HG03280 (cell line): Measurements from ENCODE around the gene WDFY2.

ENCODE experiments used
- ATAC-seq: cut with Tn5 transposase; IDR thresholded peaks from one replicate; pipeline ENCODE4 v1.9.1; 2021; ENCODE audit warnings: mild to moderate bottlenecking, moderate library complexity; ENCODE audit not compliant: unreplicated experiment

Gene WDFY2

GRCh38 chr13:51659276-51660127, 75.2 kb downstream of the WDFY2 start:
- ATAC-seq = no peak

- no peak for ATAC-seq
These were observed 76.6 kb downstream of the WDFY2 start for GRCh38 chr13:51660813-51661212.

GRCh38 chr13:51663973-51664957, 80.0 kb downstream of the WDFY2 start:
- ATAC-seq = no peak

- no peak for ATAC-seq
These were observed 81.2 kb downstream of the WDFY2 start for GRCh38 chr13:51665456-51665855.

- ATAC-seq = no peak
These were observed 82.1 kb downstream of the WDFY2 start for GRCh38 chr13:51666374-51666773.

GRCh38 chr13:51666839-51667238, 82.6 kb downstream of the WDFY2 start:
- no peak for ATAC-seq

- ATAC-seq = no peak
These were observed 84.4 kb downstream of the WDFY2 start for GRCh38 chr13:51668580-51669195.

- no peak for ATAC-seq
These were observed 88.9 kb downstream of the WDFY2 start for GRCh38 chr13:51673165-51673564.

- no peak for ATAC-seq
These were observed 90.0 kb downstream of the WDFY2 start for GRCh38 chr13:51674276-51674675.

GRCh38 chr13:51675385-51675784, 91.1 kb downstream of the WDFY2 start:
- ATAC-seq = no peak

- ATAC-seq = no peak
These were observed 91.6 kb downstream of the WDFY2 start for GRCh38 chr13:51675877-51676276.

- no peak for ATAC-seq
These were observed 92.5 kb downstream of the WDFY2 start for GRCh38 chr13:51676739-51677138.

GRCh38 chr13:51678420-51678819, 94.2 kb downstream of the WDFY2 start:
- ATAC-seq = no peak

- ATAC-seq = no peak
These were observed 95.4 kb downstream of the WDFY2 start for GRCh38 chr13:51679616-51680015.

- no peak for ATAC-seq
These were observed 96.9 kb downstream of the WDFY2 start for GRCh38 chr13:51681037-51681678.

- no peak for ATAC-seq
These were observed 98.4 kb downstream of the WDFY2 start for GRCh38 chr13:51682686-51683085.

GRCh38 chr13:51683597-51683996, 99.3 kb downstream of the WDFY2 start:
- ATAC-seq = no peak

GRCh38 chr13:51684076-51684475, 99.8 kb downstream of the WDFY2 start:
- no peak for ATAC-seq

GRCh38 chr13:51687947-51688714, 103.9 kb downstream of the WDFY2 start:
- no peak for ATAC-seq
